Thoracic aorta (tissue), 2 donors: Measurements from ENCODE around the gene CCL4L2. TPM values are rescaled to one million over a fixed set of nuclear protein-coding genes. Genes with fewer than 3 reads are reported as not detected.
"Not testable (repeated sequence)": the region's sequence is repeated elsewhere in the genome, so short reads cannot be mapped to it uniquely, and the experiment has no call there.

ENCODE experiments used
- ATAC-seq: fragments of 150-250 bp; one replicate; pipeline ENCODE4 v1.8.0; 2017; ENCODE audit warnings: low read depth; ENCODE audit not compliant: insufficient number of reproducible peaks, low FRiP score
- DNase-seq: peaks from one replicate; pipeline ENCODE4 v3.0.0-alpha.2; 2020; ENCODE audit warnings: low spot score
- H3K27ac ChIP-seq, 2 donors: fragments of 200-600 bp; sonication (generic); 1 replicate in 1 of 2; 2 replicates in 1 of 2; pipeline ENCODE4 v1.5.1; 2016; ENCODE audit warnings: mild to moderate bottlenecking in 2 of 2, moderate library complexity in 2 of 2
- H3K27me3 ChIP-seq: fragments of 200-600 bp; sonication (generic); replicated peaks from 2 replicates; pipeline ENCODE4 v1.6.0; 2016; ENCODE audit warnings: mild to moderate bottlenecking; ENCODE audit not compliant: insufficient read depth
- H3K36me3 ChIP-seq: fragments of 200-600 bp; sonication (generic); one replicate; pipeline ENCODE4 v1.5.1; 2016
- H3K4me1 ChIP-seq, 2 donors: fragments of 200-600 bp; sonication (generic); 1 replicate in 1 of 2; 2 replicates in 1 of 2; pipeline versions ENCODE4 v1.5.1 to v1.6.0; 2016; ENCODE audit warnings: low read depth in 2 of 2, mild to moderate bottlenecking in 1 of 2; ENCODE audit not compliant: control insufficient read depth in 1 of 2
- H3K4me3 ChIP-seq: fragments of 200-600 bp; sonication (generic); 2 replicates; pipeline ENCODE4 v1.5.1; 2016; ENCODE audit warnings: mild to moderate bottlenecking
- H3K9me3 ChIP-seq: fragments of 200-600 bp; sonication (generic); 2 replicates; pipeline ENCODE4 v1.5.1; 2016
- total RNA-seq, 2 donors: library from RNA; depleted of rRNA; stranded (reverse); fragments of >200 nt; gene quantifications; one replicate each; pipeline versions ENCODE4 v1.1.0 to v1.2.3, GENCODE V29; 2016
- TF ChIP-seq, protein P1 (sequence below): fragments of 200-600 bp; sonication (generic); IDR thresholded peaks from one replicate; pipeline ENCODE4 v1.5.1; 2019; ENCODE audit warnings: antibody characterized with exemption

The CCL4L2 gene
- total RNA-seq, 2 donors from 2014 or later = 0.41 TPM; not detected in 1

- ATAC-seq (no peak), DNase-seq (no peak)
- Histone ChIP-seq H3K4me3 (no peak overlapping the region), H3K27ac (no peak overlapping the region), H3K9me3 (no peaks in the 10 kb centered on the region), H3K36me3 (no peaks in the 10 kb centered on the region), H3K4me1 (peaks cover 0 to 4% of the 10 kb centered on the region in 2 donors), H3K27me3 (no peaks in the 10 kb centered on the region)
- TF ChIP-seq, protein P1, sequence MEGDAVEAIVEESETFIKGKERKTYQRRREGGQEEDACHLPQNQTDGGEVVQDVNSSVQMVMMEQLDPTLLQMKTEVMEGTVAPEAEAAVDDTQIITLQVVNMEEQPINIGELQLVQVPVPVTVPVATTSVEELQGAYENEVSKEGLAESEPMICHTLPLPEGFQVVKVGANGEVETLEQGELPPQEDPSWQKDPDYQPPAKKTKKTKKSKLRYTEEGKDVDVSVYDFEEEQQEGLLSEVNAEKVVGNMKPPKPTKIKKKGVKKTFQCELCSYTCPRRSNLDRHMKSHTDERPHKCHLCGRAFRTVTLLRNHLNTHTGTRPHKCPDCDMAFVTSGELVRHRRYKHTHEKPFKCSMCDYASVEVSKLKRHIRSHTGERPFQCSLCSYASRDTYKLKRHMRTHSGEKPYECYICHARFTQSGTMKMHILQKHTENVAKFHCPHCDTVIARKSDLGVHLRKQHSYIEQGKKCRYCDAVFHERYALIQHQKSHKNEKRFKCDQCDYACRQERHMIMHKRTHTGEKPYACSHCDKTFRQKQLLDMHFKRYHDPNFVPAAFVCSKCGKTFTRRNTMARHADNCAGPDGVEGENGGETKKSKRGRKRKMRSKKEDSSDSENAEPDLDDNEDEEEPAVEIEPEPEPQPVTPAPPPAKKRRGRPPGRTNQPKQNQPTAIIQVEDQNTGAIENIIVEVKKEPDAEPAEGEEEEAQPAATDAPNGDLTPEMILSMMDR = no peak
These were observed 17.6 kb upstream of the CCL4L2 start for GRCh38 chr17:36193216-36193775.

DNA sequence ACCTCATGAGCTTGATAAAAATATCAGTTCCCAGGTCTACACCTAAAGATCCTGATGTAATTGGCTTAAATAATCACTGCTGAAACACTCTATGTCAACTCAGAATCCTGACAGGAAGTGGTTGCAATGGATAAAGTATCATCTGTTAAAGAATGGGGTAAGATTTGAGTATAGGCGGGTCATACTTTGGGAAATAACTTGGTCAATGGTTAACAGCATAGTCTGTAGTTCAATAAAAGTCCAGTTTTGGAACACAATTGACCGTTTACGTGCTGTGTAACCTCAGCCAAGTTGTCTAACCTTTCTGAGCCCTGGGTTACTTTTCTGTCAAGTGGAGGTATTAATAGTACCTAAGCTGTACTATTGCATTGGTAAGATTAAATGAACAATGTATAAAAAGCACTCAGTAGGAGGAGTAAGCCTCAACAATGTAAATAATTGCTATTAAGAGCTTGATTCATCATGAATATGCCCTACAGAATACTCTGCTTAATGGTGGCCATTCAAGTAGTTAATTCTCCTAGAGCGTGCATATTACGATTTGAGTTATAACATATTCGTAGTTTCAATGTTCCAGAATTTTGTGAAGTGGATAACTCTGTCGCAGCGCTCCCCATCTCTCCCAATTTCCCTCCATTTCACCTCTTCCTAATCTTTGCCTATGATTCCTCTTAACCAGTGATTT, 16.6 kb upstream of the CCL4L2 start:
- H3K27me3 ChIP-seq, H3K27ac ChIP-seq, H3K4me1 ChIP-seq, H3K36me3 ChIP-seq, H3K9me3 ChIP-seq, DNase-seq, H3K4me3 ChIP-seq, ATAC-seq: not testable (repeated sequence)

GRCh38 chr17:36194832-36195433, 15.9 kb upstream of the CCL4L2 start:
- H3K4me1 ChIP-seq, H3K4me3 ChIP-seq, DNase-seq, ATAC-seq, H3K27me3 ChIP-seq, H3K36me3 ChIP-seq, H3K27ac ChIP-seq, H3K9me3 ChIP-seq: not testable (repeated sequence)

DNA sequence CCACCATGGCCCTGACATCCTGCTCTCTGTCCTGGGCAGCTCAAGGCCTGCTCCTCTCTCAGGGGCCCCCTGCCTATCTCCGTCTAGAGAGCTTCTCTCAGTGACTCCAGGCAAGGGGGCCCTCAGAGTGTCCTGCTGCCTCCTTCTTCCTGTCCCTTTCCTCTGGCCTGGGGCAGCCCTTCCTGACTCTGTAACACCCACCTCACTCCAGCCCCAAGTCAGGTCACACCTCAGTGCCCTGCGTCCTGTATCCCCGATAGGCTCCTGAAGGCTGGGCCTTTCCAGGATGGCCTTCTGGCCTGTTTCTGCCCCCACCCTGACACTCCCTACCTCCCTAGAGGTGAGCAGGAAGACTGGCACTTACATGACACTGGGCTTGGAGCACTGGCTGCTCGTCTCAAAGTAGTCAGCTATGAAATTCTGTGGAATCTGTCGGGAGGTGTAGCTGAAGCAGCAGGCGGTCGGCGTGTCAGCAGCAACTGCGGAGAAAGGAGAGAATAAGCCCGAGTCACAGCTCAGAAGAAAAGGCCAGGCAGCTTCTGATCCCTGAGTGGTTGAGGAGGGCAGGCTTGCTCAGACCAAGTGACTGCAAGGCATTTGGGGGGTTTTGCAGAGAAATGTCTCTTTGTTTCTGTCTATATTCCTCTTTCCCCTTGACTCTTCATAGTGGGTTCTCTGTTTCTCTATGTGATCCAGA, 15.3 kb upstream of the CCL4L2 start:
- no peak overlapping the region for H3K4me3 ChIP-seq
- H3K27ac ChIP-seq = no peak overlapping the region
- H3K9me3 ChIP-seq = no peaks in the 10 kb centered on the region
- no peaks in the 10 kb centered on the region for H3K36me3 ChIP-seq
- H3K27me3 ChIP-seq = no peaks in the 10 kb centered on the region
- ATAC-seq (no peak), DNase-seq (no peak)
- TF ChIP-seq, protein P1 = no peak
- peaks cover 0 to 4% of the 10 kb centered on the region in 2 donors for H3K4me1 ChIP-seq

DNA sequence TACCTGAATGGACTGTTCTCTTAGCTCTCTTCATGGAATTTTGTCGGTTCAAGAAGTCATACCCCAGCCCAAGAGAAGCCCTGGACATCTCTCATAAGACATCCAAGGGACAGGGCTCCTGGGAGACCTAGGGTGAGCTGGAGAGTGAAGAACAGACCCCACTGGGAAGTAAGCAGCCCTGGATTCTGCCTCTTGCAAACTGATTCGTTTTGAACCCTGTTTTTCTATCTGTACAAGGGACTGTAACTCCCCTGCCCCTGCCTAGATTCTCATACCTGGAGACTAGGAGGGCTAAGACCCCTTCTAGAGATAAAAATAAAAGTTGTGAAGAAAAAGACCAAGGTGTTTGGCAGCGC, 14.8 kb upstream of the CCL4L2 start:
- no peak overlapping the region for H3K4me3 ChIP-seq
- no peaks in the 10 kb centered on the region for H3K9me3 ChIP-seq
- H3K27ac ChIP-seq = no peak overlapping the region
- peaks cover 0 to 4% of the 10 kb centered on the region in 2 donors for H3K4me1 ChIP-seq
- ATAC-seq (no peak), DNase-seq (no peak)
- H3K27me3 ChIP-seq = no peaks in the 10 kb centered on the region
- H3K36me3 ChIP-seq = no peaks in the 10 kb centered on the region
- TF ChIP-seq, protein P1 = no peak

GRCh38 chr17:36197387-36197703, 13.5 kb upstream of the CCL4L2 start:
- ATAC-seq (no peak), DNase-seq (no peak)
- TF ChIP-seq, protein P1 = no peak
- Histone ChIP-seq H3K36me3 (no peaks in the 10 kb centered on the region), H3K27ac (no peak overlapping the region), H3K4me3 (no peak overlapping the region), H3K27me3 (no peaks in the 10 kb centered on the region), H3K9me3 (no peaks in the 10 kb centered on the region), H3K4me1 (no peaks in the 10 kb centered on the region)
